GM18499 (cell line): ENCODE results near the gene ESRP2.

Experiments
- ATAC-seq: cut with Tn5 transposase; IDR thresholded peaks from one replicate; pipeline ENCODE4 v1.9.1; 2021; ENCODE audit warnings: moderate number of reproducible peaks; ENCODE audit not compliant: insufficient read depth, unreplicated experiment

ESRP2 gene

GRCh38 chr16:68264128-68265077 lies 28.5 kb upstream of the ESRP2 start, which contains the start of gene SLC7A6:
TSS of gene SLC7A6 (plus strand) at chr16:68264526. CDS start at chr16:68274727, 10,201 bp downstream.
- no peak for ATAC-seq

- no peak for ATAC-seq
These were observed 27.7 kb upstream of the ESRP2 start for GRCh38 chr16:68263559-68264127.

GRCh38 chr16:68259007-68259825 lies 23.3 kb upstream of the ESRP2 start:
- ATAC-seq: no peak

GRCh38 chr16:68257906-68258800 lies 22.2 kb upstream of the ESRP2 start:
- ATAC-seq: no peak

- no peak for ATAC-seq
These were observed 21.5 kb upstream of the ESRP2 start for GRCh38 chr16:68257251-68257905.

- ATAC-seq: no peak
These were observed 19.8 kb upstream of the ESRP2 start for GRCh38 chr16:68255712-68256111.

GRCh38 chr16:68253721-68254120 lies 17.8 kb upstream of the ESRP2 start:
- ATAC-seq: no peak

GRCh38 chr16:68252383-68252782 lies 16.5 kb upstream of the ESRP2 start:
- no peak for ATAC-seq

GRCh38 chr16:68251832-68252231 lies 15.9 kb upstream of the ESRP2 start:
- ATAC-seq: no peak

- ATAC-seq: no peak
These were observed 15.0 kb upstream of the ESRP2 start for GRCh38 chr16:68250951-68251350.

- no peak for ATAC-seq
These were observed 13.4 kb upstream of the ESRP2 start for GRCh38 chr16:68249371-68249770.

- ATAC-seq: no peak
These were observed 12.0 kb upstream of the ESRP2 start for GRCh38 chr16:68247932-68248331.

- ATAC-seq: no peak
These were observed 11.5 kb upstream of the ESRP2 start for GRCh38 chr16:68247400-68247799.

GRCh38 chr16:68246666-68247065 lies 10.7 kb upstream of the ESRP2 start:
- ATAC-seq: no peak

GRCh38 chr16:68246121-68246520 lies 10.2 kb upstream of the ESRP2 start:
- no peak for ATAC-seq

GRCh38 chr16:68244903-68245853 lies 9.3 kb upstream of the ESRP2 start, which contains the start of gene PLA2G15:
TSS of gene PLA2G15 (plus strand) at chr16:68245373. CDS start at chr16:68245427, 54 bp downstream.
- ATAC-seq: peak; percentile 71

GRCh38 chr16:68244481-68244902 lies 8.6 kb upstream of the ESRP2 start:
- no peak for ATAC-seq
